ENCODE data around the gene HDAC5.

- TF ChIP-seq CTCF (conservative IDR thresholded peaks at IDR 0.05; ENCODE audit: low read length) (no peak), EZH2phosphoT487 (IDR thresholded peaks at IDR 0.05; ENCODE audit: borderline replicate concordance, low read depth, low read length) (no peak)
Observed at GRCh38 chr17:44119062-44119461, 4.4 kb downstream of the HDAC5 start.

Data from OCI-LY7 (cell line).